NCI-H446 treated with DMSO at 0.1 percent for 48 hours (cell line): ENCODE data around the gene YIPF3.
"Not testable (repeated sequence)": the region's sequence is repeated elsewhere in the genome, so short reads cannot be mapped to it uniquely, and the experiment has no call there.

ENCODE experiments used
- DNase-seq: peaks from one replicate; lab custom pipeline; 2025; lab: John Stamatoyannopoulos, UW

YIPF3 gene

GRCh38 chr6:43491750-43492661, 24.7 kb downstream of the YIPF3 start:
- peak; percentile 43 for DNase-seq

GRCh38 chr6:43490523-43490939, 26.2 kb downstream of the YIPF3 start:
- DNase-seq, result no peak

DNA sequence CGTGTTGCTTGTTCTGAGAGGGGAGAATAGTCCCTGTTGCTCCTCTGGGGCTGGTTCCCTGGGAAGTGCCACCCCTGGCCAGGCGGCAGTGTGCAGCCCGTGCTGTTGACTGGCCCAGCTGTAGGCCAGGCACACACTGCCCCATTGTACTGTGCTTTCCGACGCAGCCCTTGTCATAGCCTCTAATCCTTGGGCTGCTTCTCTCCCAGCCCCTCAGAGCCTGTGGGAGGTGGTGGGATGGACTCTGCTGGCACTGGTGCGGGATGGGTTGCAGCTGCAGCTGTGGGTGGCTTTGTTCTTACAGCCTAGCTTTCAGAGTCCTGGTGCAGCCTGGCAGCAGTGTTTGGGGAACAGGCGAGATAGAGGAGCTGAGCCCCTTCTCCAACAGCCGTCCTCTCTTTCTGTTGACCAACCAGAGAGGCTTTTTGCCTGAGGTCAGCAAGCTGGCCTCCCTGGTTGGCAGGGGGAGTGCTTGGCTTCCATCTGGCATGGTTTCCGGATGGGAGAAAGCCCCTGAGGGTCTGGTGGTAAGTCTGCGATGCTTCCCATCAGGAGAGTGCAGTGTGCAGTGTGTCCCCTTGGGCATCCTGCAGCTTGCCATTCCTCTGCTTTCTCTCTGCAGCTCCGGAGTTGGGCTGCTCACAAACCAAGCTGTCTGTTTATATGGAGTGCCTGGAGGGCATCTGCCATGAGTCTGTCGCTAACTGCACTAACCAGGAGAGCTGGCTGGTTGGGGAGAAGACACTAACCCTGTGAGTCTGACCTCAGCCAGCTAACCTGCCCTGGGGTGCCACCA, 27.3 kb downstream of the YIPF3 start:
- no peak for DNase-seq

DNA sequence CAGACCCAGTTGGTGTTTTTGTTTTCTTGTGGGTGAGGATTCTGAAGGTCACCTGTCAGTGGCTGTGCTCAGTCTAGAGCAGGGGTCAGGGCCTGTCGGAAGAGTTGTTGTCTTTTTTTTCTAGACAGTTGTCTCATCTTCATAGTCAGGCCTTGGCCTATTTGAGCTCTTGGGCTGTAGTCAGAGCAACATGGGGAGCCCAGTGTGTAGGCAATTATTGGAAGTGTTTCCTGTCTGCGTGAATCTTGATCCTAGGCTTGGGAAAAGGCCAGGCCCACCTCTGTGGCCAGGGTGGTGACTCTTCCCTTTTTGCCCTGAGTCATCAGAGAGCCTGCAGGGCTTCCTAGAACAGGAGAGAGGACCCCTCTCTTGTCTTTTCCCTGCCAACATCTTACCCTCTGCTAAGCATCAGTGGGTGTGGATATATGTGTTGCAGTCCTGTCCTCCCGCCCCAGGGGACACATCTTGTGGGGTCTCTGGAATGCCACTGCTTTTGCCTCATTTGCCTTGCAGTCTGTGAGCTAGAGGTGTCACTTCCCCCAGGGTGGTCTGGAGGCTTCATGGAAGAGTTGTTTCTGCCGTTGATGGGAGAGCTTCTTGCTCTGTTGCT, 28.0 kb downstream of the YIPF3 start:
- no peak for DNase-seq

GRCh38 chr6:43481591-43482236, 35.0 kb downstream of the YIPF3 start:
- DNase-seq, result no peak

- DNase-seq, result no peak
Measured at GRCh38 chr6:43481075-43481474, 35.7 kb downstream of the YIPF3 start.

GRCh38 chr6:43478008-43478372, 38.7 kb downstream of the YIPF3 start:
- no peak for DNase-seq

- DNase-seq, result peak; percentile 74
Measured at GRCh38 chr6:43477235-43478007, 39.3 kb downstream of the YIPF3 start, which contains the start of gene TJAP1. TSS of gene TJAP1 (plus strand) at chr6:43477570. CDS start at chr6:43499002, 21,432 bp downstream.

- DNase-seq, result no peak
Measured at GRCh38 chr6:43476746-43477145, 40.0 kb downstream of the YIPF3 start.

GRCh38 chr6:43475516-43475915, 41.2 kb downstream of the YIPF3 start:
- no peak for DNase-seq

DNA sequence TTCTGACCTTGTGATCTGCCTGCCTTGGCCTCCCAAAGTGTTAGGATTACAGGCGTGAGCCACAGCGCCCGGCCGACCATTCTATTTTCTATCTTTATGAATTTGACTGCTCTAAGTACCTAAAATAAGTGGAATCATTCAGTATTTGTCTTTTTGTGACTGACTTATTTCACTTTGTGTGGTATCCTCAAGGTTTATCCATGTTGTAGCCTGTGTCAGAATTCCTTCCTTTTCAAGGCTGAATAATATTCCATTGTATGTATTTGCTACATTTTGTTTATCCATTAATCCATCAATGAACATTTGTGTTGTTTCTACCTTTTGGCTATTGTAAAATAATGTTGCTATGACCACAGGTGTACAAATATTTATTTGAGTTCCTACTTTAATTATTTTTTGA, 44.2 kb downstream of the YIPF3 start:
- no peak for DNase-seq

GRCh38 chr6:43471399-43471798, 45.3 kb downstream of the YIPF3 start:
- no peak for DNase-seq

DNA sequence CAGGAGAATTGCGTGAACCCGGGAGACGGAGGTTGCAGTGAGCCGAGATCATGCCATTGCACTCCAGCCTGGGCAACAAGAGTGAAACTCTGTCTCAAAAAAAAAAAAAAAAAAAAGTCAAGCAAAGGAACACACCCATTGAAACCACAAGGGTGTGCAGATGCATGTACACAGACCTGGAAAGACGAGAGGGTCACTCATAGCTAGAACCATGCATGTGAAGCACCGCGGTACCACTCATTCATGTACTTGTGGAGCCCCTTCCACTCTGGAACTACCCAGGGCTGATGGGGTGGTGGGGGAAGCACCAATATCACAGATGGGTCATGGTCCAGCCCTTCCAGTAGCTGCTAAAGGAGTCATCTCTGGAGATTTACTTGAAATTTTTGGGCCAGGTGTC, 46.8 kb downstream of the YIPF3 start:
- DNase-seq, result no peak

DNA sequence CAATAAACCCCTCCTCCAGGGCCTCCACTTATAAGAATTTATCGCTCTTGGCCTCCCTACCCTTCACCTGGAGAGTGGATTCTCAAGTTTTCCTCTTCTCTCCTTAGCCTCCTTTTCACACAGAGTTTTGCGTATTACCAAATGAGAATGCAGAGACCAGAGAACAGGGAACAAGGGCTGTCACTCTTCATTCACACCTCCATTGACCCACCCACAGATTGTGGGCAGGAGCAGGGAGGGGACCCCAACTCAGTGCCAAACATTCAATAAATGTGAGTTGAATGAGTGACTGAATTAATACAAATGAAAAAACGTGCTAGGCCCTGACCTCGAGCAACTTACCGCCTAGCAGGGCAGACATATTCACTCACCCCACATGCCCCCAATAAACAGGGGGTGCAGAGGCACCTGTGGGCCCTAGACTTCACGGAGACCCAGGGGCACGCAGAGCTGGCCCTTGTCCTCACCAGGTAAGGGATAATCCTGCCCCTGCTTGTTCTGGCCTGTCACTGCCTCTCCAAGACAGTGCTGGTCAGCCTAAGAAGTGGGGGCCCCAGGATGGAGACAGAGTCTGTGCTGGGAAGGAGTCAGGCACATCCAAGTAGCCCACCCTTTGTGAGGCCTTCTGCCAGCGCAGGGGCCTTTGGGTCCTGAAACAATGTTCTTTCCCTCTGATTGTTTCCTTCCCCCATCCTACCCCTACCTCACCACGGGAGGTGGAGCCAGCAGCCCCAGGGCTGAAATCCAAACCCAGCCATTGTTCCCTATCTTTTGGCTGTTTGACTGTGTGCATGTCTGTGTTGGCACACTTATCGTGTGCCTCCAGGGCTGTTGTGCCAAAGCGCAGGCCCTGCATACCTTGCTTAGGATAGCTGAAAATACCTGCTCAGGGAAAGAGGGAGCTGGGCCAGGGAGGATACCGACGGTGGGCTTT, 47.7 kb downstream of the YIPF3 start:
- no peak for DNase-seq

DNA sequence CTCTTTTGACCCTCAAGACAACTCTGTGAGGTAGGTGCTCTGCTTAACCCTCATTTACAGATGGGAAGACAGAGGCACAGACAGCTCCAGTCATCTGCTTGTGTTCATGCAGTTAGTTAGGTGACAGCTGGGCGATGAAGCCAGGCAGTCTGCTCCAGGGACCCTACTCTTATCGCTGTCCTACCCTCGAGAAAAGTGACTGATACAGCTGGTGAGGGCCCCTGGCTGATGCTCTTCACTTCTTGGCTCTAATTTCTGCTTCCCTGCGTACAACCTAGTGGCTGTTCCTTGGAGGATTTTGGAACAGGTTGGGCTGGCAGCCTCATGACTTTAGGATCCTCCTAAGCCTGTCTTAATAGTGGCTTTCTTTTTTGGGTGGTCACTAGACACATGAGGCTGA, 48.5 kb downstream of the YIPF3 start:
- DNase-seq, result no peak

- DNase-seq, result no peak
Measured at GRCh38 chr6:43467752-43468151, 49.0 kb downstream of the YIPF3 start.

GRCh38 chr6:43467265-43467664, 49.5 kb downstream of the YIPF3 start:
- not testable (repeated sequence) for DNase-seq

DNA sequence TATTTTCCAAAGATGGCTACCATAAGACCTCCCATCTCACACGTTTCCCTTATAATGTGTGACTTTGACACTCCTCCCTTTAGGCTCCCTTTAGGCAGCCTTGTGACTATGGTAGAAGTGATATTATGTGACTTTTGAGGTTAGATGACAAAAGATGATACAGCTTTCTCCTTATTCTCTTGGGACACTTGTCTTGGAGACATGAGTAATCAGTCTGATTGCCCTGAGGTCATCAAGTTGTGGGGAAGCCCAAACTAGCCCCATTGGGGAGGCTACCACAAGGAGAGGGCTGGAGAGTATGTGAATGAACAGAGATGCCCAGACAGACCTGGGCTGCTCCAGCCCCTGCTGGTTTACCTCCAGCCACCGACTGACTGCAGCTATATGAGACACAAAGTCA, 50.8 kb downstream of the YIPF3 start:
- no peak for DNase-seq

DNA sequence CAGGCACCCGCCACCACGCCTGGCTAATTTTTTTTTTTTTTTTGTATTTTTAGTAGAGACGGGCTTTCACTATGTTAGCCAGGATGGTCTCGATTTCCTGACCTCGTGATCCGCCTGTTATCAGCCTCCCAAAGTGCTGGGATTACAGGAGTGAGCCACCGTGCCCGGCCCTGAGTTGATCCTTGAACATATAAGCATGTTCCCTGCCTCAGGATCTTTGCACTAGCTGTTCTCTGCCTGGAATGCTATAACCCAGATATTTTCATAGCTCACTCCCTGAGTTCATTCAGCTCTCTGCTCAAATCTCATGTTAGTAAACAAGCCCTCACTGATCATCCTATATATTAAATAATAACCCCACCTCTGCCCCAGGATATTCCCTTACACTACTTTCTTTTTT, 52.4 kb downstream of the YIPF3 start:
- no peak for DNase-seq

- DNase-seq, result no peak
Measured at GRCh38 chr6:43461936-43462335, 54.8 kb downstream of the YIPF3 start.
